Calu3 (cell line): Measurements from ENCODE around the gene PRDX2. TPM values are rescaled to one million over a fixed set of nuclear protein-coding genes. Genes with fewer than 3 reads are reported as not detected.

Experiments used
- BruUV-seq: library from RNA; stranded (reverse); fragments of 400-500 nt; replicated peaks from 2 replicates; lab custom pipeline; 2021; lab: Mats Ljungman, UMichigan
- CTCF ChIA-PET: fragments of 300-600 bp; sonication (Branson Sonifier 250); formaldehyde crosslinking; loops from one replicate; lab custom pipeline; 2022; ENCODE audit warnings: antibody characterized with exemption; lab: Charles Lee
- DNase-seq: peaks from one replicate; pipeline ENCODE4 v3.0.0; 2022
- H3K27ac Mint-ChIP-seq: one replicate; pipeline ENCODE4 v1.8.0; 2022; ENCODE audit warnings: mixed read lengths; ENCODE audit not compliant: unreplicated experiment
- H3K27me3 Mint-ChIP-seq: one replicate; pipeline ENCODE4 v1.8.0; 2022; ENCODE audit warnings: mixed read lengths; ENCODE audit not compliant: unreplicated experiment
- H3K36me3 Mint-ChIP-seq: one replicate; pipeline ENCODE4 v1.8.0; 2022; ENCODE audit warnings: mild to moderate bottlenecking, moderate library complexity, mixed read lengths; ENCODE audit not compliant: insufficient read depth, unreplicated experiment
- H3K4me1 Mint-ChIP-seq: one replicate; pipeline ENCODE4 v1.8.0; 2022; ENCODE audit warnings: mild to moderate bottlenecking, low read depth, mixed read lengths; ENCODE audit not compliant: unreplicated experiment
- H3K4me3 Mint-ChIP-seq: one replicate; pipeline ENCODE4 v1.8.0; 2022; ENCODE audit warnings: mild to moderate bottlenecking, low read depth, moderate library complexity, mixed read lengths; ENCODE audit not compliant: unreplicated experiment
- H3K9me3 Mint-ChIP-seq: one replicate; pipeline ENCODE4 v1.8.0; 2022; ENCODE audit warnings: low read depth, mixed read lengths; ENCODE audit not compliant: unreplicated experiment
- intact Hi-C: fragments of 100-400 bp; cut with micrococcal nuclease; formaldehyde crosslinking; loops from one replicate; pipeline ENCODE4 v1.10.0; 2022; ENCODE audit not compliant: unreplicated experiment
- total RNA-seq: library from RNA; stranded (reverse); gene quantifications from 2 replicates; pipeline ENCODE4 v1.2.3, GENCODE V29; 2022
- TF ChIP-seq, protein P1 (sequence below): fragments of 200-600 bp; IDR thresholded peaks from one replicate; pipeline ENCODE4 v1.8.0; 2022; ENCODE audit warnings: antibody characterized with exemption; ENCODE audit not compliant: unreplicated experiment

The PRDX2 gene
- total RNA-seq, 1 experiment from 2014 or later = 135 TPM

DNA sequence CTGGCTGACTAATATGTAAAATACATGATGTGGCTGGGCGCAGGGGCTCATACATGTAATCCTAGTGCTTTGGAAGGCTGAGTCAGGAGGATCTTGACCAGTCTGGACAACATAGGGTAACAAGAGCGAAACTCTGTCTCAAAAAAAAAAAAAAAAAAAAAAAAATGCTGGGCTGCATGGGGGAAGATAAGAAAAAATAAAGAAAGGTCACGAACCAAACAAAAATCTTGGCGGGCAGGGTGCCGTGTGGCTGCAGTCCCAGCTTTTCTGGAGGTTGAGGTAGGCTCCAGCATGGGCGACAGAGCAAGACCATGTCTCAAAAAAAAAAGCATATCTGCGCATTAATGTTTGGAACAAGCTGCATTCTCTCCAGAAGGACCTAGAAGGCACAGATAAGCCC is 13.5 kb upstream of the PRDX2 start:
- Mint-ChIP-seq H3K4me1 (no peaks in the 10 kb centered on the region), H3K36me3 (peaks cover 9% of the 10 kb centered on the region), H3K4me3 (no peak overlapping the region), H3K27ac (no peak overlapping the region), H3K9me3 (no peaks in the 10 kb centered on the region), H3K27me3 (no peaks in the 10 kb centered on the region)
- TF ChIP-seq, protein P1, sequence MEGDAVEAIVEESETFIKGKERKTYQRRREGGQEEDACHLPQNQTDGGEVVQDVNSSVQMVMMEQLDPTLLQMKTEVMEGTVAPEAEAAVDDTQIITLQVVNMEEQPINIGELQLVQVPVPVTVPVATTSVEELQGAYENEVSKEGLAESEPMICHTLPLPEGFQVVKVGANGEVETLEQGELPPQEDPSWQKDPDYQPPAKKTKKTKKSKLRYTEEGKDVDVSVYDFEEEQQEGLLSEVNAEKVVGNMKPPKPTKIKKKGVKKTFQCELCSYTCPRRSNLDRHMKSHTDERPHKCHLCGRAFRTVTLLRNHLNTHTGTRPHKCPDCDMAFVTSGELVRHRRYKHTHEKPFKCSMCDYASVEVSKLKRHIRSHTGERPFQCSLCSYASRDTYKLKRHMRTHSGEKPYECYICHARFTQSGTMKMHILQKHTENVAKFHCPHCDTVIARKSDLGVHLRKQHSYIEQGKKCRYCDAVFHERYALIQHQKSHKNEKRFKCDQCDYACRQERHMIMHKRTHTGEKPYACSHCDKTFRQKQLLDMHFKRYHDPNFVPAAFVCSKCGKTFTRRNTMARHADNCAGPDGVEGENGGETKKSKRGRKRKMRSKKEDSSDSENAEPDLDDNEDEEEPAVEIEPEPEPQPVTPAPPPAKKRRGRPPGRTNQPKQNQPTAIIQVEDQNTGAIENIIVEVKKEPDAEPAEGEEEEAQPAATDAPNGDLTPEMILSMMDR = no peak
- intact Hi-C loops = no loop called here
- no peak for DNase-seq
- no TSS peak for BruUV-seq
- CTCF ChIA-PET = no interaction called here

DNA sequence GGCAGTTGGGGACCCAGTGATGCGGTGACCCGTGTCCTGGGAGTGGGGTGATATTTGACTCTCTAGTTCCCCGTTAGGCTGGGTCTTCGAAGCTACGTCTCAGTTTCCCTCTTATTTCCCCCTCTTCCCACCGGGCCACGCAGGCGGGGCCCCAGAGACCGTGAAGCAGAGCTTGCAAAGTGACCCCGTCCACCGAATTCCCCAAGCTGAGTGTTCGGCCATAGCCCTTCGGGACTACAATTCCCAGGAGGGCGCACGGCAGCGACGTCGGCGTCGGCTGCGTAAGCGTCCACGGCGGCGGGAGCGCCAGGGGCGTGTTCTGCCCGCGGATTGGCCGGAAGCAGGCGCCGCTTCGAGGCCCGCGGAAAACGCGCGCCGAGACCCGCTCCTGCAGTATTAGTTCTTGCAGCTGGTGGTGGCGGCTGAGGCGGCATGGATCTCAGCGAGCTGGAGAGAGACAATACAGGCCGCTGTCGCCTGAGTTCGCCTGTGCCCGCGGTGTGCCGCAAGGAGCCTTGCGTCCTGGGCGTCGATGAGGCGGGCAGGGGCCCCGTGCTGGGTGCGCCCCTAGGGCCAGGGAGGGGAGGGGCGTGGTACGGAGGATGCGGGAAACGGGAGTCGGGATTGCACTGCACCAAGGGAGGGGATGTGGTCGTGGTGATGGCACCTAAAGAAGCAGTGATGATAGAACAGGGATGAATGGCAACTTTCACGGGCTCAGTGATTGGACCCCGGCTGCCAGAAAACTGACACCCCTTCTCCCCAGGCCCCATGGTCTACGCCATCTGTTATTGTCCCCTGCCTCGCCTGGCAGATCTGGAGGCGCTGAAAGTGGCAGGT is 4.9 kb upstream of the PRDX2 start, which contains the start of gene RNASEH2A:
RNASEH2A (plus strand) TSS at position 343 of the 840 bp plus-strand sequence; CDS start at position 433, 90 bp downstream.
- Mint-ChIP-seq H3K27ac (peak within 1 kb of the TSS; percentile 58), H3K9me3 (no peaks in the 10 kb centered on the region), H3K36me3 (peaks cover 24% of the 10 kb centered on the region), H3K4me1 (peaks cover 16% of the 10 kb centered on the region), H3K4me3 (peak within 1 kb of the TSS; percentile 95), H3K27me3 (no peaks in the 10 kb centered on the region)
- no TSS peak for BruUV-seq
- peak; percentile 85 for DNase-seq
- TF ChIP-seq, protein P1 = no peak
- intact Hi-C loops = no loop called here
- CTCF ChIA-PET = no interaction called here

DNA sequence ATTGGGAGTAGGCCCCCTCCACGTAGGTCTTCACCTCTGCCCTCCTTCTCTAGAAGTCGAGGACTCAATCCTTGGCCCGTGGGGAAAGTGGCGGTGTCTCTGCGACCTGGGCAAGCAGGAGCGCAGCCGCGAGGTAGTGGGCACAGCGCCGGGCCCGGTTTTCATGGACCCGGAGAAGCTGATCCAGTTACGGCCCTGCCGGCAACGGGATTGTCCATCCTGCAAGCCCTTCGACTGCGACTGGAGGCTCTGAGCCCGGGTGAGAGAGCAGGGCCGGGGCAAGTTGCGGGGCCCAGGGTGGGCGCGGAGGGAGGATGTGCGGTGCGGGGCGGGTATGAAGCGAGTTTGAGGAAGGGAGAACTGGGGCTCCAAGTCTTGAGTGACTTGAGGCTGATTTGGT is 2.5 kb upstream of the PRDX2 start:
- Mint-ChIP-seq H3K27me3 (no peaks in the 10 kb centered on the region), H3K27ac (no peak overlapping the region), H3K9me3 (no peaks in the 10 kb centered on the region), H3K36me3 (peaks cover 39% of the 10 kb centered on the region), H3K4me1 (peaks cover 16% of the 10 kb centered on the region), H3K4me3 (no peak overlapping the region)
- DNase-seq = no peak
- TF ChIP-seq, protein P1 = no peak
- intact Hi-C loops = no loop called here
- BruUV-seq = no TSS peak
- CTCF ChIA-PET = no interaction called here

DNA sequence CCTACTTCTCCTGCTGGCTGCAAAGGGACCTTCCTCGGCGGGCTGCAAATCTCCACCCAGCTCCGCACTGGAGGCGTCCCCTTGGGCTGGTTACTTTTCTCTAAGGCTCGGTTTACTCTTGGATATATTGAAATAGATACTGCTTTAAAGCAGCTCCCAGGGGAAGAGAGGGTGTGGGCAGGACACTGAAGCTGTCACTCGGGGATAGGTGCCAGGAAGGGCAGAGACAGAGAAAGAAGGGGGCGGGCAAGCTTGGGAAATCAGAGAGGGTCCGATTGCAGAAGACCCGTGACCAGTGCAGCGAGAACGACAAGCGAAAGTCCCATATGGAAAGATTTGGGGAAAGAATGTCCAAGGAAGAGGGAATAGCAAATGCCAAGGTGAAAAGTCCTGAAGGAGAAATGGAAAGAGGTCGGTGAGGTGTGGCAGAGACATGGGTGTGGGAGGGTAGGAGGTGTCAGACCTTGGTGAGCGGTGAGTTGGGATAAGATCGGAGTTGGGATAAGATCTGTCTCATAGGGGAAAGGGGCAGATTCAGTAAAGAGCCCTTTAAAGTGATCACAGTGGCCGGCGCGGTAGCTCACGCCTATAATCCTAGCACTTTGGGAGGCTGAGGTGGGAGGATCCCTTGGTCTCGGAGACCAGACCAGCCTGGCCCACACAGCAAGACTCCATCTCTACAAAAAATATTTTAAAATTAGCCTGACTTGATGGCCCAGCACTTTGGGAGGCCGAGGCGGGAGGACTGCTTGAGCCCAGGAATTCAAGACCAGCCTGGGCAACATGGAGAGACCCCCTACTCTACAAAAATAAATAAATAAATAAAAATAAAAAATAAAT is 887 bp upstream of the PRDX2 start:
- CTCF ChIA-PET = interaction anchor here (1.2 kb wide), 1 partner anchor 42 kb away, joined by 3 read pairs; no protein-coding TSS in a partner anchor
- TF ChIP-seq, protein P1 = no peak
- Mint-ChIP-seq H3K36me3 (peaks cover 51% of the 10 kb centered on the region), H3K4me3 (peak overlapping the region; percentile 59), H3K4me1 (peaks cover 16% of the 10 kb centered on the region), H3K27me3 (no peaks in the 10 kb centered on the region), H3K27ac (no peak overlapping the region), H3K9me3 (no peaks in the 10 kb centered on the region)
- no TSS peak for BruUV-seq
- intact Hi-C loops = no loop called here
- no peak for DNase-seq
